Suprapubic skin (tissue), 4 donors: ENCODE results near the gene ANKFN1.
A peak's percentile ranks its signal among the peaks of the same experiment; 100 is the strongest.

Experiments
- CTCF ChIP-seq, 2 donors: fragments of 200-600 bp in 1 of 2; fragments of 450-650 bp in 1 of 2; sonication (generic) in 1 of 2; IDR thresholded peaks; one replicate each; pipeline ENCODE4 v1.5.1; 2016 to 2019; ENCODE audit warnings: antibody characterized with exemption in 2 of 2, mild to moderate bottlenecking in 1 of 2, moderate library complexity in 1 of 2
- EP300 ChIP-seq: sonication (generic); formaldehyde crosslinking; IDR thresholded peaks from one replicate; pipeline ENCODE4 v1.6.1; 2017; ENCODE audit warnings: antibody characterized with exemption
- POLR2A ChIP-seq, 2 donors: fragments of 450-650 bp; IDR thresholded peaks; one replicate each; pipeline ENCODE4 v1.6.1; 2017; ENCODE audit warnings: antibody characterized with exemption in 2 of 2, mild to moderate bottlenecking in 2 of 2, moderate library complexity in 2 of 2
- POLR2AphosphoS5 ChIP-seq, 3 donors: sonication (generic); formaldehyde crosslinking; IDR thresholded peaks; one replicate each; pipeline ENCODE4 v1.6.1; 2017; ENCODE audit warnings: antibody characterized with exemption in 3 of 3

GRCh38 chr17:56478836-56479447, 325.7 kb downstream of the ANKFN1 start:
- TF ChIP-seq CTCF (IDR thresholded peaks at IDR 0.05) (peak in 1 of 2 donors; percentile 11), POLR2A (IDR thresholded peaks at IDR 0.05) (no peak), EP300 (no peak), POLR2AphosphoS5 (IDR thresholded peaks at IDR 0.05) (no peak)
